ENCODE measurements around the gene CDRT15L2.
"Not testable (repeated sequence)": the region's sequence is repeated elsewhere in the genome, so short reads cannot be mapped to it uniquely, and the experiment has no call there.

Gene CDRT15L2

GRCh38 chr17:20575071-20575470 is 4.5 kb upstream of the CDRT15L2 start:
- not testable (repeated sequence) for DNase-seq

GRCh38 chr17:20583891-20584577 is 4.5 kb downstream of the CDRT15L2 start:
- not testable (repeated sequence) for DNase-seq

GRCh38 chr17:20588744-20589453 is 9.4 kb downstream of the CDRT15L2 start:
- not testable (repeated sequence) for DNase-seq

- DNase-seq = not testable (repeated sequence)
Measured at GRCh38 chr17:20589454-20589810, 9.9 kb downstream of the CDRT15L2 start.

- DNase-seq = not testable (repeated sequence)
Measured at GRCh38 chr17:20591040-20591439, 11.5 kb downstream of the CDRT15L2 start.

GRCh38 chr17:20605568-20605967 is 26.0 kb downstream of the CDRT15L2 start:
- DNase-seq = not testable (repeated sequence)

- DNase-seq = not testable (repeated sequence)
Measured at GRCh38 chr17:20609490-20609889, 30.0 kb downstream of the CDRT15L2 start.

- DNase-seq = no peak
Measured at GRCh38 chr17:20611309-20611708, 31.8 kb downstream of the CDRT15L2 start.

- no peak for DNase-seq
Measured at GRCh38 chr17:20612635-20613034, 33.1 kb downstream of the CDRT15L2 start.

- DNase-seq = no peak
Measured at GRCh38 chr17:20613248-20613647, 33.7 kb downstream of the CDRT15L2 start.

- DNase-seq = no peak
Measured at GRCh38 chr17:20613905-20614304, 34.4 kb downstream of the CDRT15L2 start.

- not testable (repeated sequence) for DNase-seq
Measured at GRCh38 chr17:20615461-20615860, 35.9 kb downstream of the CDRT15L2 start.

Data from NCI-H1092 (cell line).